Kidney tubule cell (primary cell): ENCODE measurements around the gene GPR25.
"Not testable (repeated sequence)": the region's sequence is repeated elsewhere in the genome, so short reads cannot be mapped to it uniquely, and the experiment has no call there.

Experiments
- DNase-seq: peaks from one replicate; pipeline ENCODE4 v3.0.0-alpha.2; 2018; ENCODE audit warnings: low spot score

GPR25 gene

DNA sequence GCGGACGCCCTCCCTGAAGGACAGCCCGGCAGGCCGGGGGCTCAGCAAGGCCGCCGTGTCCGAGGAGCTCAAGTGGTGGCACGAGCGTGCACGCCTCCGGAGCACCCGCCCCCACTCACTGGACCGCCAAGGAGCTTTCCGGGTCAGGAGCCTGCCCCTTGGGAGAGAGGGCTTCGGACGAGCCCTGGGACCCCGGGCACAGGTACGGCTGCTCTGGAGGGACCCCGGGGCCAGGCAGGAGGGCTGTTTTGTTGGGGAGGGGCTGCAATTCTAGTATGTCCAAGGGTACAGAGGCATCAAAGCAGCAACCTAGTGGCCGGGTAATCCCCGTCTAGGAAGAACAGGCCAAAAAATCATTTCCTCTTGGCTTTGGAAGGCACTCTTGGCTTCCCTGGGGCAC lies 39.2 kb downstream of the GPR25 start:
- DNase-seq, result not testable (repeated sequence)

DNA sequence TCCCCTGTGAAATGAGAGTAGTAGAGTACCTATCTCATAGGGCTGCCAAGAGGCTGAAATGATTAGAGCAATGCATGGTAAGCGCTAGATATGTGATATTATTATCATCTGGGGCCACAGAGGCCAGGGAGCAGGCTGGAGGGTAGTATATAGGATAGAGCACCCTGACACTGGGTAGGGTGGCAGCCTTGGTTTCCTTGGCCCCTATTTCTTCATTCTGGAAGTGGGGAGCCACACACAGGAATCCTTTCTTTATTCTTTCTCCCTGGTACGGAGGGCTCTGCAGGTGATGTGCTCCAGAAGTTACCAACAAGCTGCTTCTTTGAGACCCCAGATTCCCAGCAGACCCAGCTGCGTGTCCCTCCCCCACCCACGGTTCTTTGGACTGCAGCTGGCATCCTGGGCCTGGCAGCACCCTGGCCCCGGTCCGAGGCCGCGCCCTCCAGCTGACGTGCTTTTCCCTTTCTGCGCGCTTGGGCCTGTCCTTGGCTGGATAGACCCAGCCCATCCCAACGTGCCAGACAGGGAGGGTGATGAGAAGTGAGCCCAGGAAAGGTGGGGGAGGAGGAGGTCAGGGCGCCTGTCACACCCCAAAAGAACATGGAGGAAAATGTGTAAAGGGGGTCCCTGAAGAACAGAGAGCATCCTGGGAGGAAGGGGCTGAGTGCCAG lies 40.1 kb downstream of the GPR25 start:
- DNase-seq, result no peak

DNA sequence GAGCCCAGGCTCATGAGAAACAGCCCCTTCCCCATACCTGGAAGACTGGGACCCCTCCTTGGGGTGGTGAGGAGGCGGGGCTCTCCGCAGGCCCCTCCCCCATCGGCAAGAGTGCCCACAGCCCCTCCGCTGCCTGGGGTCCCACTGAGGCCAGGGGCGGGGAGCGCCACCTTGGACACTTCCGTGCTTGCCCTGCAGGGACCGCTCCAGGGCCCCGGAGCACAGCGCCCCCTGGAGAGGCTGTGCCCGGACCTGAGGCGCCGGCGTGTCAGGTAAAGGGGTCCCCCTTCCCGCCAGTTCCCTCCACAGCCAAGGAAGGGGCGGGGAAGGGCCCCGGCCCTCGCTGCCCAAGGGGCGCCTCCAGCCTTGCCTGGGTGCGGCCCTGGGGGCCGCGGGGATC lies 43.4 kb downstream of the GPR25 start:
- no peak for DNase-seq

DNA sequence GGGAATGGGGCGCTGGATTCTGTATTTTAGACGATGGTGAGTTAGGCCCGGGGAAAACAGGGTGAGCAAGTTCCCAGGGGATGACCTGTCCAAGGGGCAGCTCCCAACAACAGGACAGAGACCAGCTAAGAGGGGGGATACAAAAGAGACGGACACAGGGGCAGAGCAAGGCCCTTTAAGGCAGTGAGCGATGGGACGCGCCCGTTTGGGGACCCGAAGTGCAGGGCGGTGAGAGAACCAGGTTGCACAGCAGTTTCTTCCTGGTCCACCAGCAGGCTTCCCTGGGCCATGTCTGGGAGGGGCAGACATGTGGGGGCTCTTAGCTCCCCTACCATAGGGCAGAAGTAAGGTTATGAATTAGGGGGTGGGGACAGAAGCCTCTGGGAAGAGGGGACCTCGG lies 43.9 kb downstream of the GPR25 start:
- DNase-seq, result no peak

GRCh38 chr1:200917291-200917817 lies 44.6 kb downstream of the GPR25 start:
- peak; percentile 31 for DNase-seq

DNA sequence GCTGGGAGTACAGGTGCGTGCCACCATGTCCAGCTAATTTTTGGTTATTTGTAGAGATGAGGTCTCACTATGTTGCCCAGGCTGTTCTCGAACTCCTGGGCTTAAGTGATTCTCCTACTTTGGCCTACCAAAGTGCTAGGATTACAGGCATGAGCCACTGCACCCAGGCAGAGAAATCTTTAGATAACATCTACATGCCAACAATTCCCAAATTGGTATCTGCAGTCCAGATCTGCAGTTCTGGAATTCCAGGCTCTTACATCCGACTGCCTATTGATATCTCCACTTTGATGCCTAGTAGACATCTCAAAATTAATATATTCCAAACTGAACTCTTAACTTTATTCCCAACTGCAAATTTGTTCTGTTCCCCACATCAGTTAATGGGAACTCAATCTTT lies 45.2 kb downstream of the GPR25 start:
- no peak for DNase-seq

GRCh38 chr1:200919386-200919785 lies 46.6 kb downstream of the GPR25 start:
- DNase-seq, result no peak

GRCh38 chr1:200921571-200922110 lies 48.9 kb downstream of the GPR25 start:
- no peak for DNase-seq

- no peak for DNase-seq
Observed at GRCh38 chr1:200922406-200922805, 49.6 kb downstream of the GPR25 start.

DNA sequence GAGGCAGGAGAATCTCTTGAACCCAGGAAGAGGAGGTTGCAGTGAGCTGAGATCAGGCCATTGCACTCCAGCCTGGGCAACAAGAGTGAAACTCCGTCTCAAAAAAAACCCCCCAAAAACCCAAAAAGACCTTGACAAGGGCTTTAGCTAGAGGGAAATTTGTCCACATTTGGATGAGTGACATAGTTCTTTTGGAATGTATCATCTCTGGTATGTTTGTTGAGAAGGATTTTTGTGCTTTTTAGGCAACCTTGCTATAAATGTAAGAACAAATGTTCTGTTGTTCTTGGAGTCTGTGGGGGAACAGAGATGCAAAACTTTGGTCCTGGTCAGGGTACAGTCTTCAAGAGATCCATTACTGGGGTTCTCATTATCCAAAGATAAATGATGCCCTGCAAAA lies 50.8 kb downstream of the GPR25 start:
- no peak for DNase-seq
